Stimulated activated CD8-positive, alpha-beta memory T cell treated with anti-CD3 and anti-CD28 coated beads, Interleukin-4, amount 100 ng/mL, for 24 hours (primary cell): ENCODE measurements around the gene TMEM100.
"Not testable (repeated sequence)": the region's sequence is repeated elsewhere in the genome, so short reads cannot be mapped to it uniquely, and the experiment has no call there.

Experiments
- DNase-seq: peaks from one replicate; pipeline ENCODE4 v3.0.0-alpha.2; 2020; ENCODE audit warnings: low read depth

The TMEM100 gene

GRCh38 chr17:55683550-55684315 lies 38.9 kb downstream of the TMEM100 start:
- no peak for DNase-seq

- no peak for DNase-seq
These were observed 41.3 kb downstream of the TMEM100 start for GRCh38 chr17:55681342-55681700.

- DNase-seq: no peak
These were observed 41.9 kb downstream of the TMEM100 start for GRCh38 chr17:55680686-55681341.

GRCh38 chr17:55677446-55677845 lies 45.2 kb downstream of the TMEM100 start:
- DNase-seq: no peak

- no peak for DNase-seq
These were observed 46.4 kb downstream of the TMEM100 start for GRCh38 chr17:55676274-55676673.

- no peak for DNase-seq
These were observed 48.7 kb downstream of the TMEM100 start for GRCh38 chr17:55673743-55674506.

GRCh38 chr17:55672585-55673501 lies 49.8 kb downstream of the TMEM100 start:
- no peak for DNase-seq

GRCh38 chr17:55672010-55672409 lies 50.7 kb downstream of the TMEM100 start:
- DNase-seq: not testable (repeated sequence)
